Caco-2 (cell line): ENCODE measurements around the gene OR2AE1. TPM values are rescaled to one million over a fixed set of nuclear protein-coding genes. Genes with fewer than 3 reads are reported as not detected.

Experiments
- BruUV-seq: library from RNA; stranded (reverse); fragments of 400-500 nt; replicated peaks from 2 replicates; lab custom pipeline; 2021; lab: Mats Ljungman, UMichigan
- CTCF ChIA-PET: fragments of 300-600 bp; sonication (Branson Sonifier 250); formaldehyde crosslinking; loops from one replicate; lab custom pipeline; 2022; ENCODE audit warnings: antibody characterized with exemption; lab: Charles Lee
- POLR2A ChIA-PET: fragments of 300-600 bp; sonication (Branson Sonifier 250); formaldehyde crosslinking; loops from one replicate; lab custom pipeline; 2022; ENCODE audit warnings: antibody characterized with exemption; lab: Charles Lee
- DNase-seq, 2 experiments: peaks; one replicate each; pipeline versions ENCODE4 v3.0.0 to v3.0.0-alpha.2; 2020 to 2022
- H3K27me3 ChIP-seq: replicated peaks from 2 replicates; pipeline ENCODE4 v1.6.0; 2011; ENCODE audit warnings: low read length; ENCODE audit not compliant: control insufficient read depth, insufficient read depth
- H3K36me3 ChIP-seq: 2 replicates; pipeline ENCODE4 v1.5.1; 2011; ENCODE audit warnings: low read length; ENCODE audit not compliant: control insufficient read depth, insufficient read depth
- H3K4me1 ChIP-seq: fragments of 250-450 bp; sonication (Bioruptor Pico); 2 replicates; pipeline ENCODE4 v1.5.1; 2020; ENCODE audit warnings: mild to moderate bottlenecking
- H3K4me3 ChIP-seq: 2 replicates; pipeline ENCODE4 v1.5.1; 2011; ENCODE audit warnings: low read depth, mild to moderate bottlenecking, control low read depth, low read length
- H3K9me3 ChIP-seq: fragments of 250-450 bp; sonication (Bioruptor Pico); 2 replicates; pipeline ENCODE4 v1.5.1; 2020; ENCODE audit warnings: mild to moderate bottlenecking, moderate library complexity
- H3K27ac Mint-ChIP-seq: one replicate; pipeline ENCODE4 v1.8.0; 2022; ENCODE audit warnings: mixed read lengths; ENCODE audit not compliant: unreplicated experiment
- H3K27me3 Mint-ChIP-seq: one replicate; pipeline ENCODE4 v1.8.0; 2022; ENCODE audit warnings: mixed read lengths; ENCODE audit not compliant: insufficient read depth, unreplicated experiment
- H3K36me3 Mint-ChIP-seq: one replicate; pipeline ENCODE4 v1.8.0; 2022; ENCODE audit warnings: mild to moderate bottlenecking, mixed read lengths; ENCODE audit not compliant: insufficient read depth, unreplicated experiment
- H3K4me1 Mint-ChIP-seq: one replicate; pipeline ENCODE4 v1.8.0; 2022; ENCODE audit warnings: low read depth, mixed read lengths; ENCODE audit not compliant: unreplicated experiment
- H3K4me3 Mint-ChIP-seq: one replicate; pipeline ENCODE4 v1.8.0; 2022; ENCODE audit warnings: mild to moderate bottlenecking, moderate library complexity, mixed read lengths; ENCODE audit not compliant: unreplicated experiment
- H3K9me3 Mint-ChIP-seq: one replicate; pipeline ENCODE4 v1.8.0; 2022; ENCODE audit warnings: mixed read lengths; ENCODE audit not compliant: unreplicated experiment
- CTCF ChIP-seq, 2 experiments: fragments of 200-600 bp in 1 of 2; IDR thresholded peaks; 1 replicate in 1 of 2; 2 replicates in 1 of 2; pipeline versions ENCODE4 v1.5.1 to v1.8.0; 2011 to 2022; ENCODE audit warnings: antibody characterized with exemption in 1 of 2, control low read depth in 1 of 2, inconsistent platforms in 1 of 2, low read depth in 1 of 2, low read length in 1 of 2, mild to moderate bottlenecking in 1 of 2, moderate library complexity in 1 of 2; ENCODE audit not compliant: insufficient read depth in 1 of 2, severe bottlenecking in 1 of 2, unreplicated experiment in 1 of 2
- intact Hi-C: fragments of 100-400 bp; cut with micrococcal nuclease; formaldehyde crosslinking; loops from one replicate; pipeline ENCODE4 v1.10.0; 2022; ENCODE audit not compliant: unreplicated experiment
- total RNA-seq: library from RNA; stranded (reverse); gene quantifications from 2 replicates; pipeline ENCODE4 v1.2.3, GENCODE V29; 2022

OR2AE1 gene
- total RNA-seq, 1 experiment from 2014 or later: not detected

GRCh38 chr7:99863847-99864440 is 12.9 kb downstream of the OR2AE1 start:
- TF ChIP-seq CTCF (IDR thresholded peaks at IDR 0.05; ENCODE audit: insufficient read depth in 1 of 2, low read depth in 1 of 2, low read length in 1 of 2, severe bottlenecking in 1 of 2, unreplicated experiment in 1 of 2): no peak
- Histone ChIP-seq H3K27me3 (no peaks in the 10 kb centered on the region), H3K36me3 (no peaks in the 10 kb centered on the region), H3K4me3 (no peak overlapping the region), H3K9me3 (no peaks in the 10 kb centered on the region), H3K4me1 (peaks cover 20% of the 10 kb centered on the region)
- H3K9me3 Mint-ChIP-seq: no peaks in the 10 kb centered on the region
- ChIA-PET CTCF (interaction anchor here (0.6 kb wide), 1 partner anchor 247 kb away, joined by 3 read pairs; the partner anchor contains the start of gene ZSCAN25), POLR2A (no interaction called here)
- H3K4me3 Mint-ChIP-seq: no peak overlapping the region
- no peak overlapping the region for H3K27ac Mint-ChIP-seq
- peaks cover 7% of the 10 kb centered on the region for H3K4me1 Mint-ChIP-seq
- intact Hi-C loops: no loop called here
- no TSS peak for BruUV-seq
- no peaks in the 10 kb centered on the region for H3K36me3 Mint-ChIP-seq
- H3K27me3 Mint-ChIP-seq: no peaks in the 10 kb centered on the region
- no peak for DNase-seq

GRCh38 chr7:99860281-99861127 is 16.3 kb downstream of the OR2AE1 start:
- peaks cover 7% of the 10 kb centered on the region for H3K4me1 Mint-ChIP-seq
- H3K4me3 Mint-ChIP-seq: no peak overlapping the region
- H3K27me3 Mint-ChIP-seq: no peaks in the 10 kb centered on the region
- intact Hi-C loops: no loop called here
- H3K9me3 Mint-ChIP-seq: no peaks in the 10 kb centered on the region
- no TSS peak for BruUV-seq
- Histone ChIP-seq H3K4me3 (no peak overlapping the region), H3K27me3 (no peaks in the 10 kb centered on the region), H3K36me3 (no peaks in the 10 kb centered on the region), H3K4me1 (peaks cover 22% of the 10 kb centered on the region), H3K9me3 (0 out of 2 replicates have a peak, but pooled peaks cover under 1% of the 10 kb centered on the region)
- H3K27ac Mint-ChIP-seq: peak overlapping the region; percentile 21
- DNase-seq: peak; percentile 32 to 57
- ChIA-PET POLR2A (no interaction called here), CTCF (no interaction called here)
- TF ChIP-seq CTCF (IDR thresholded peaks at IDR 0.05; ENCODE audit: insufficient read depth in 1 of 2, low read depth in 1 of 2, low read length in 1 of 2, severe bottlenecking in 1 of 2, unreplicated experiment in 1 of 2): no peak
- no peaks in the 10 kb centered on the region for H3K36me3 Mint-ChIP-seq

- TF ChIP-seq CTCF (IDR thresholded peaks at IDR 0.05; ENCODE audit: insufficient read depth in 1 of 2, low read depth in 1 of 2, low read length in 1 of 2, severe bottlenecking in 1 of 2, unreplicated experiment in 1 of 2): no peak
- Histone ChIP-seq H3K4me3 (no peak overlapping the region), H3K9me3 (peaks cover 7% of the 10 kb centered on the region; the same call in 1 of the 2 replicates), H3K4me1 (peaks cover 14% of the 10 kb centered on the region), H3K36me3 (no peaks in the 10 kb centered on the region), H3K27me3 (no peaks in the 10 kb centered on the region)
- H3K36me3 Mint-ChIP-seq: no peaks in the 10 kb centered on the region
- intact Hi-C loops: no loop called here
- ChIA-PET POLR2A (no interaction called here), CTCF (no interaction called here)
- H3K9me3 Mint-ChIP-seq: no peaks in the 10 kb centered on the region
- BruUV-seq: no TSS peak
- no peak overlapping the region for H3K4me3 Mint-ChIP-seq
- H3K27me3 Mint-ChIP-seq: peaks cover 3% of the 10 kb centered on the region
- DNase-seq: no peak
- peaks cover 7% of the 10 kb centered on the region for H3K4me1 Mint-ChIP-seq
- no peak overlapping the region for H3K27ac Mint-ChIP-seq
Measured at GRCh38 chr7:99855236-99855635, 21.6 kb downstream of the OR2AE1 start.
